Breast epithelium (tissue), 3 donors: ENCODE results near the gene CENPX.

Experiments used
- POLR2A ChIP-seq: fragments of 450-650 bp; IDR thresholded peaks from one replicate; pipeline ENCODE4 v1.6.1; 2016; ENCODE audit warnings: antibody characterized with exemption, mild to moderate bottlenecking, moderate library complexity
- TF ChIP-seq, protein P1 (sequence below), 3 donors: fragments of 450-650 bp; IDR thresholded peaks; one replicate each; pipeline ENCODE4 v1.5.1; 2016 to 2017; ENCODE audit warnings: antibody characterized with exemption in 3 of 3, mild to moderate bottlenecking in 3 of 3, moderate library complexity in 3 of 3

DNA sequence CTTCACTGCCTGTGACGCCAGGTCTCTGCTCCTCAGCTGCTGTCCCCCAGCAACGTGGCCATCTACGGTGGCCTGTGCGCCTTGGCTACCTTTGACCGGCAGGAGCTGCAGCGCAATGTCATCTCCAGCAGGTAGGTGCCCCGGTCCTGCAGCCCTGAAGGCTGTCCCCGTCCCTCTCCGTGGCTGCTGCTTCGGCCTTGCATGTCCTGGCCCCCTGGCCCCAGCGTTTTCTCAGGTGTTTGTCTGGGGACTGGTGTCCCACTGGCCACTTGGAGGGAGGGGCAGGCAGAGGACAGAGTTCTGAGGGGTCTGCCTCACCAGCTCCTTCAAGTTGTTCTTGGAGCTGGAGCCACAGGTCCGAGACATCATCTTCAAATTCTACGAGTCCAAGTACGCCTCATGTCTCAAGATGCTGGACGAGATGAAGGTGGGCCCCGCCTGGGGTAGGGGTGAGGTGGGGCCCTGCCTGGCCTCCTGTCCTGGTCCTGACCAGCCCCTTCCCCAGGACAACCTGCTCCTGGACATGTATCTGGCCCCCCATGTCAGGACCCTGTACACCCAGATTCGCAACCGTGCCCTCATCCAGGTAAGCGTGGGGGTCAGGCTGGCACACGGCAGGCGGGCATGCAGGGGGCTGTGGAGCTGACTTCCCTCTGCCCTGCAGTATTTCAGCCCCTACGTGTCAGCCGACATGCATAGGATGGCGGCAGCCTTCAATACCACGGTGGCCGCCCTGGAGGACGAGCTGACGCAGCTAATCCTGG is 33.5 kb upstream of the CENPX start:
- TF ChIP-seq POLR2A = no peak
- TF ChIP-seq, protein P1, sequence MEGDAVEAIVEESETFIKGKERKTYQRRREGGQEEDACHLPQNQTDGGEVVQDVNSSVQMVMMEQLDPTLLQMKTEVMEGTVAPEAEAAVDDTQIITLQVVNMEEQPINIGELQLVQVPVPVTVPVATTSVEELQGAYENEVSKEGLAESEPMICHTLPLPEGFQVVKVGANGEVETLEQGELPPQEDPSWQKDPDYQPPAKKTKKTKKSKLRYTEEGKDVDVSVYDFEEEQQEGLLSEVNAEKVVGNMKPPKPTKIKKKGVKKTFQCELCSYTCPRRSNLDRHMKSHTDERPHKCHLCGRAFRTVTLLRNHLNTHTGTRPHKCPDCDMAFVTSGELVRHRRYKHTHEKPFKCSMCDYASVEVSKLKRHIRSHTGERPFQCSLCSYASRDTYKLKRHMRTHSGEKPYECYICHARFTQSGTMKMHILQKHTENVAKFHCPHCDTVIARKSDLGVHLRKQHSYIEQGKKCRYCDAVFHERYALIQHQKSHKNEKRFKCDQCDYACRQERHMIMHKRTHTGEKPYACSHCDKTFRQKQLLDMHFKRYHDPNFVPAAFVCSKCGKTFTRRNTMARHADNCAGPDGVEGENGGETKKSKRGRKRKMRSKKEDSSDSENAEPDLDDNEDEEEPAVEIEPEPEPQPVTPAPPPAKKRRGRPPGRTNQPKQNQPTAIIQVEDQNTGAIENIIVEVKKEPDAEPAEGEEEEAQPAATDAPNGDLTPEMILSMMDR (IDR thresholded peaks at IDR 0.05) = no peak
